IPS DF 4.7 (cell line): ENCODE measurements around the gene GDF9.

Source experiments
- DNase-seq: peaks from one replicate; pipeline ENCODE4 v3.0.0-alpha.2; 2013; ENCODE audit warnings: low spot score; ENCODE audit errors: extremely low read depth

GDF9 gene

GRCh38 chr5:132819468-132819867 lies 46.8 kb downstream of the GDF9 start:
- no peak for DNase-seq

- DNase-seq: no peak
Observed at GRCh38 chr5:132817011-132817410, 49.3 kb downstream of the GDF9 start.

- no peak for DNase-seq
Observed at GRCh38 chr5:132816554-132816953, 49.7 kb downstream of the GDF9 start.

GRCh38 chr5:132816083-132816482 lies 50.2 kb downstream of the GDF9 start:
- DNase-seq: no peak

- DNase-seq: no peak
Observed at GRCh38 chr5:132815454-132815853, 50.8 kb downstream of the GDF9 start.

- no peak for DNase-seq
Observed at GRCh38 chr5:132814503-132815294, 51.6 kb downstream of the GDF9 start.

GRCh38 chr5:132813599-132814502 lies 52.4 kb downstream of the GDF9 start:
- no peak for DNase-seq

GRCh38 chr5:132812781-132813598 lies 53.3 kb downstream of the GDF9 start, which contains the start of gene SOWAHA:
Gene SOWAHA, plus strand, starts transcription at chr5:132813302. Its CDS starts 320 bp downstream, at chr5:132813622.
- DNase-seq: no peak

GRCh38 chr5:132812123-132812765 lies 54.0 kb downstream of the GDF9 start:
- no peak for DNase-seq
